ENCODE results near the gene CFAP61.

- TF ChIP-seq, protein P1, sequence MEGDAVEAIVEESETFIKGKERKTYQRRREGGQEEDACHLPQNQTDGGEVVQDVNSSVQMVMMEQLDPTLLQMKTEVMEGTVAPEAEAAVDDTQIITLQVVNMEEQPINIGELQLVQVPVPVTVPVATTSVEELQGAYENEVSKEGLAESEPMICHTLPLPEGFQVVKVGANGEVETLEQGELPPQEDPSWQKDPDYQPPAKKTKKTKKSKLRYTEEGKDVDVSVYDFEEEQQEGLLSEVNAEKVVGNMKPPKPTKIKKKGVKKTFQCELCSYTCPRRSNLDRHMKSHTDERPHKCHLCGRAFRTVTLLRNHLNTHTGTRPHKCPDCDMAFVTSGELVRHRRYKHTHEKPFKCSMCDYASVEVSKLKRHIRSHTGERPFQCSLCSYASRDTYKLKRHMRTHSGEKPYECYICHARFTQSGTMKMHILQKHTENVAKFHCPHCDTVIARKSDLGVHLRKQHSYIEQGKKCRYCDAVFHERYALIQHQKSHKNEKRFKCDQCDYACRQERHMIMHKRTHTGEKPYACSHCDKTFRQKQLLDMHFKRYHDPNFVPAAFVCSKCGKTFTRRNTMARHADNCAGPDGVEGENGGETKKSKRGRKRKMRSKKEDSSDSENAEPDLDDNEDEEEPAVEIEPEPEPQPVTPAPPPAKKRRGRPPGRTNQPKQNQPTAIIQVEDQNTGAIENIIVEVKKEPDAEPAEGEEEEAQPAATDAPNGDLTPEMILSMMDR (conservative IDR thresholded peaks at IDR 0.05; ENCODE audit: low read length), result no peak
- no peak for TF ChIP-seq EZH2phosphoT487 (IDR thresholded peaks at IDR 0.05; ENCODE audit: borderline replicate concordance)
Measured at GRCh38 chr20:20018366-20018765, 34.0 kb upstream of the CFAP61 start.

Data from Loucy (cell line).